Mucosa of stomach (tissue), 1 donor: ENCODE data around the gene TSEN15.

ENCODE experiments used
- H3K27me3 ChIP-seq: one replicate; pipeline ENCODE4 v1.7.0; 2013; ENCODE audit warnings: mild to moderate bottlenecking, low read length; ENCODE audit not compliant: control insufficient read depth, insufficient read depth
- H3K36me3 ChIP-seq: one replicate; pipeline ENCODE4 v1.7.0; 2013; ENCODE audit warnings: low read length; ENCODE audit not compliant: control insufficient read depth, insufficient read depth
- H3K4me1 ChIP-seq: one replicate; pipeline ENCODE4 v1.7.0; 2013; ENCODE audit warnings: mild to moderate bottlenecking, low read length; ENCODE audit not compliant: control insufficient read depth, insufficient read depth
- H3K4me3 ChIP-seq: one replicate; pipeline ENCODE4 v1.7.0; 2013; ENCODE audit warnings: low read length
- H3K9ac ChIP-seq: one replicate; pipeline ENCODE4 v1.7.0; 2013; ENCODE audit warnings: mild to moderate bottlenecking, low read length, moderate library complexity
- H3K9me3 ChIP-seq: one replicate; pipeline ENCODE4 v1.7.0; 2013; ENCODE audit warnings: mild to moderate bottlenecking, low read length, moderate library complexity; ENCODE audit not compliant: control insufficient read depth
- donor health status: Pancreatic carcinoma.

Gene TSEN15

DNA sequence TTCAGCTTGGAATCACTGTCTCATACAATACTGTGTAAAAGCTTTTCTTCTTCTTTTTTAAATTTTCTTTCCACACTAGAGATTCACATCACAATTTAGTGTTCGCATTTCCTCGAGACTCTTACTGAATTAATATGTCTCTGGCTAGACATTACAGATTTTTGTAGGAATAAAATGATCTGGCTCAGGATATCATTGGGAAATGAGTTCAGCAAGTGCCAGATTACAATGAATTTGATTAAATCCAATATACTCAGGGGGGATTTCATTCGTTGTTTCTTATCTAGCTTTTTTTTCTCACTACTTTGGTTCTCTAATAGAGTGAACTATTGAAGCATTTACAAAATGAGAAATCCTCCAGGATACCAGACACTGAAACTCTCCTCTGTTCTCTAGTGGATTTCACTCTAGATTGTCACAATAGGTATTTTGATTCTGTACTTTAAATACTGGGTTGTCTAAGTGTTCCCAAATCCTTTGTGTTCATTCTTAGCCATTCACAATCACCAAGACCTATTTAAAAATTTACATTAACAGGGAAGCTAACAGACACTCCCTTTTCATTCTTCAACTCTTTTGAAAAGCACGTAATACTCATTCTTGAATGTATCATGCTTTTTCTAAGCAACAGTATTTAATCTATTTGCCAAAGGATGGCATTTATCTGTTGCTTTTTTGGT, 2.8 kb upstream of the TSEN15 start:
- Histone ChIP-seq H3K36me3 (no peaks in the 10 kb centered on the region), H3K4me3 (no peak overlapping the region), H3K27me3 (no peaks in the 10 kb centered on the region), H3K9me3 (no peaks in the 10 kb centered on the region), H3K4me1 (peaks cover 12% of the 10 kb centered on the region), H3K9ac (no peak overlapping the region)

DNA sequence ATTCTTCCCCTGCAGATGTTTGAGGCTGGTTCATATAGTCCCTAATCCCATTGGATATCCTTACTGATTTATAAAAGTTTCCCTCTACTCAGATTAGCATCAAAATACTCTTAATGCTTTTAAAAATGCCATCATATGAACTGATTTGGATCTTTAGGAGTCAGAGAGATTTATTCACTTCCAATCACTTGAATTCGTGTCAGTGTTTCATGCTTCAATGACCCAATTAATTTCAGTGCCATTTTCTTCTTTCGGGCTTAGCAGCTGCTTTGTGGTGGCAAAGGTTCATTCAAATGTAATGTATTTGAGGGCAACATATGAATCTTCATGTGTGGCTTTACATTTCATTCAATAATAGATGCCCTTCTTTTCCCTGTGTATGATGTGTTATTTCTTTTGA, 2.2 kb upstream of the TSEN15 start:
- Histone ChIP-seq H3K27me3 (no peaks in the 10 kb centered on the region), H3K36me3 (no peaks in the 10 kb centered on the region), H3K9ac (no peak overlapping the region), H3K4me1 (peaks cover 12% of the 10 kb centered on the region), H3K9me3 (no peaks in the 10 kb centered on the region), H3K4me3 (no peak overlapping the region)

DNA sequence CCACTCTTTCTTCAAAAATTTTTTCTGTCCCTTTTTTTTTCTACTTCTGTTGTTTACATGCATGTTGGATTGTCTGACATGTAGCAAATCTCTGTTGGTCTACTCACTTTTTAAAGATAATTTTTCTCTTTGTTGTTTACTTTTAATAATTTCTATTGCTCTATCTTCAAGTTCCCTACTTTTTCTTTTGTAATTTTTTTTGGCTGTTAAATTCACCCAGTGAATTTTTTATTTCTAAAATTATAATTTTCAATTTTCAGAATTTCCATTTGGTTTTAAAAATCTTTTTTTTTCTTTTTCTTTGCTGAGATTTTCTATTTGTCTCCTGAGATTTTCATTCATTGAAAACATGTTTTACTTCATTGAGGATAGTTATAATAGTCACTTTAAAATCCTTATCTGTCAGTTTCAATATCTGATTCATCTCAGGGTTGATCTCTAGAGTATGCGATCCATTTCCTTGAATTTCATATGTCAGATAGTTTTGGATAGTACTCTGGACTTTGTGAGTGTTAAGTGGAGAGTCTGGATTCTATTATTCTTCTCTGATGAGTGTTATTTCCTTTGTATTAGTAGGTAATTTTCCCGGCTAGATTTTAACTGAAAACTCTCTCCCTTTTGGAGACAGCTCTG, 1.6 kb upstream of the TSEN15 start:
- no peaks in the 10 kb centered on the region for H3K27me3 ChIP-seq
- H3K9me3 ChIP-seq = no peaks in the 10 kb centered on the region
- H3K9ac ChIP-seq = no peak overlapping the region
- no peak overlapping the region for H3K4me3 ChIP-seq
- no peaks in the 10 kb centered on the region for H3K36me3 ChIP-seq
- H3K4me1 ChIP-seq = peaks cover 12% of the 10 kb centered on the region

DNA sequence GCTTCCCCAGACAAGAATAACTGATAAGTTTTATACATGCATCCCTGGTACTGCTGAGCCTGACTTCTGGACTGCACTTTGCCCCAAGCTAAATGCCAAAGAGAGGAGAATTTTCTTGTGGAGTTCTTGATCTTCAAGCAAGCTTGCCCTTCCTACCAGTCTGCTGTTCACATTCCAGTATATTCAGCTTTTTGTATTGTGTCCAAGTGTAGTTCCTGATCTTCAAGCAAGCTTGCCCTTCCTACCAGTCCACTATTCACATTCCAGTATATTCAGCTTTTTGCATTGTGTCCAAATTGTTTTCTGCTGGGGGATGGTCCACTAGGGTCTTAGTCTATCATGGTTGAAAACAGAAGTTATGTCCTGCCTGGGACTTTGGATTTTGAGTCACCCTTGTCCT, 894 bp upstream of the TSEN15 start:
- no peaks in the 10 kb centered on the region for H3K36me3 ChIP-seq
- H3K9ac ChIP-seq = peak overlapping the region; percentile 86
- peaks cover 12% of the 10 kb centered on the region for H3K4me1 ChIP-seq
- H3K9me3 ChIP-seq = no peaks in the 10 kb centered on the region
- peak overlapping the region; percentile 91 for H3K4me3 ChIP-seq
- no peaks in the 10 kb centered on the region for H3K27me3 ChIP-seq

DNA sequence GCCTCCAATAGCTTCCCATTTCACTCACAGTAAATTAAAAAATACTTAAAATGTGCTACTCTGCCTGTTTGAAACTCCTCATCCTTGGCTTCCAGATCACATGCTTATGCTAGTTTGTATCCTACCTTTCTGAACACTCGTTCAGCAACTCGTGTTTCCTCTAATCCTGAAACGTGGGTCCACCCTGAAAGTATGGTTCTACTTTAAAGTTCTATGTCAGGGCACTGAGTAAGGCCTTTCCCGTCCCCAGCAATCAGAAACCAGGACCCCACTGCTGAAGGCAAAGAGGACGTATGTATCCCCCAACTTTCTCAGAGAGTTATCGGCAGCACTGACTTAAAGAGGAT, 419 bp upstream of the TSEN15 start:
- Histone ChIP-seq H3K36me3 (no peaks in the 10 kb centered on the region), H3K9me3 (no peaks in the 10 kb centered on the region)

DNA sequence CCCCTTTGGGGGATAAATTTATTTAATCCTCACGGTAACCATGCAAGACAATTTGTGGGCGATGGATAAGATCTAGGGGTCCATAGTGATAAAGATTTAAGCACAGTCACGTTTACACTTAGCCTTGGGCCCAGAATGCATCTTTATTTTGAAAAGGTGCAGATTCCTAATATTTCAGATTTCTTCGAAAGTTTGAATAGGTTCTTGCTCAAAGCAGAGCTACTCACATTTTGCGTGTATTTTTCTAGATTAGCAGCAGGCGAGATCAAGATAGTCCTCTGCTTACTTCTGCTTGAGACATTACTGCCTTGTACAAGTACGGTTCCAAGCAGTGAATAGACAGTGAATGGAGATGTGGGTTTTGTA, 647 bp downstream of the TSEN15 start:
- H3K36me3 ChIP-seq = no peaks in the 10 kb centered on the region
- H3K4me3 ChIP-seq = peak overlapping the region; percentile 91
- peaks cover 12% of the 10 kb centered on the region for H3K4me1 ChIP-seq
- H3K9me3 ChIP-seq = no peaks in the 10 kb centered on the region
- no peaks in the 10 kb centered on the region for H3K27me3 ChIP-seq
- peak overlapping the region; percentile 86 for H3K9ac ChIP-seq

More for the DNA sequence above, 419 bp upstream of the TSEN15 start:
- Histone ChIP-seq H3K27me3 (no peaks in the 10 kb centered on the region), H3K9ac (peak overlapping the region; percentile 86), H3K4me3 (peak overlapping the region; percentile 91), H3K4me1 (peaks cover 12% of the 10 kb centered on the region)

DNA sequence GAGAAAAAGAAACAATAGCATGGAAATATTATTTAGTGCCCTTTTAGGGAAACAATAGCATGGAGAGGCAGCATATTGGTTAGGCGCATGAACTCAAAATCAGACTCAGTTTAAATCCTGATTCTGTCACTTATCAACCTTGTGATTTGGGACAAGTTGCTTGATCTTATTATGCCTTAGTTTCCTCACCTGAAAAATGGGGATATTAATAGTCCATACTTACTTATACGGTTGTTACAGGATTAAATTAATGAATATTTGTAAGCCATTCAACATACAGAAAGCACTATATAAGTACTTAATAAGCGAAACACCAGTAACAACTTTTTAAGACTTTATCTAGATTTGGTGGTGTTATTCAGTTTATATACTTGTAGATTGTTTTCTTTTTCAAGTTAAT, 1.2 kb downstream of the TSEN15 start:
- Histone ChIP-seq H3K4me3 (no peak overlapping the region), H3K27me3 (no peaks in the 10 kb centered on the region), H3K9ac (no peak overlapping the region), H3K4me1 (peaks cover 12% of the 10 kb centered on the region), H3K36me3 (no peaks in the 10 kb centered on the region), H3K9me3 (no peaks in the 10 kb centered on the region)

DNA sequence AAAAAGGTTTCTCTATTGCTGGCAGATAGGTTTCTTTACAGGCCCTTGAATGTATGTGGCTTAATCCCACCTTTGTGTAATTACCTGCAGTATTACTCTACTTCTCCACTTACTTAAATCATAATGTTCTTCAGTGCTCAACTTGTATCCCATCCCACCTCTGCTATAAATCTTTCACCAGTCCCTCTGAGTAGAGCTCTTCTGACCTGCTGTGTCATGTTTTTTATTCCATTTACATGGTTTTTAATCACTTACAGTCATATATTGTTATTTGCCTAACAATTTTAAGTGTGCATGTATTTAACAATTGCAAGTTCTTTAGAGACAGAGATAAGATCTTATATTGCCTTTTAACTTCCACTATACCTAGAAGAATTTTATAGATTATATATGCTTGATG, 2.4 kb downstream of the TSEN15 start:
- H3K4me3 ChIP-seq = no peak overlapping the region
- H3K9ac ChIP-seq = no peak overlapping the region
- no peaks in the 10 kb centered on the region for H3K27me3 ChIP-seq
- no peaks in the 10 kb centered on the region for H3K9me3 ChIP-seq
- peaks cover 12% of the 10 kb centered on the region for H3K4me1 ChIP-seq
- H3K36me3 ChIP-seq = no peaks in the 10 kb centered on the region

DNA sequence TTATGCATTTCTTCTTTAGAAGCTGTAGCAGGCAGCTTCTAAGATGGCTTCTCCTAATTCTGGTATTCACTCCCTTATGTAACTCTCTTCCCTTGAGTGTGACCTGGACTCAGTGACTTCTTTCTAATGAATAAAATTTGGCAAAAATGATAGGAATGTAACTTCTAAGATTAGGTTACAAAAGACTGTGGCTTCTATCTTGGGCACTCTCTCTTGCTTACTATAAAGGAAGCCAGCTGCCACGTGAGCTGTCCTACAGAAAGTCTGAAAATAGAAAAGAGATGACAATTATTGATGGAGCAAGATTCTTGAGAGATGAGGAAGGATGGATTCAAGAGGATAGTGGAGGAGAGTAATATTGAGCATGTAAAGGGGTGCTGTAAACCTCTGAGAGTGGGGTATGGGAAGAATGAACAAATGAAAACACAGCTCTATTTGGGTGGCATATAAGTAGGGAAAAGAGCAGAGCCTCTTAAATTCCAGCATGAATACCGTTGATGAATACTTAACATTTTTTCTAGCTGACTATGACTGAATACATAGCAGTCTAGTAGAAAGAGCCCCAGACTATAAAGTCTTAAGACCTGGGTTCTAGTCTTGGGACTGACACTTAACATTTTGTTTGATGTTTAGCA, 5.5 kb downstream of the TSEN15 start:
- Histone ChIP-seq H3K36me3 (no peaks in the 10 kb centered on the region), H3K9me3 (no peaks in the 10 kb centered on the region), H3K9ac (no peak overlapping the region), H3K4me1 (peaks cover 5% of the 10 kb centered on the region), H3K4me3 (no peak overlapping the region), H3K27me3 (no peaks in the 10 kb centered on the region)

DNA sequence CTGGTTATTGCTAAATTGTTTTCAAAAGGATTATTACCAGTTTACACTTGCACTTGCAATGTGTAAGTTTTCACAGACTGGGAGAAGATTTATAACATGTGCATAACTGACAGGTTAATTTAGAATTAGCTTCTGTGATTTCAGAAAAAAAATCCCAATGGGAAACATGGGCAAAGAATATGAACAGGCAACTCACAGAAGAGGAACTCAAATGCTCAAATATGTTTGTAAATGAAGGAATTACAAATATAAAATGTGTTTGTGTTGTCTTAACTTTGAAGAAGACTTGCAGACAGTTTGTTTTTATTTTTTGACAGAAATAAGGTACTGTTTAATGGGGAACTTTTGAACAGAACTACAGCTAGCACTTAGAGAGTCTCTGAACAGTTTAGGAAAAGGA, 8.4 kb downstream of the TSEN15 start:
- Histone ChIP-seq H3K9me3 (no peaks in the 10 kb centered on the region), H3K9ac (no peak overlapping the region), H3K4me1 (no peaks in the 10 kb centered on the region), H3K4me3 (no peak overlapping the region), H3K27me3 (no peaks in the 10 kb centered on the region), H3K36me3 (no peaks in the 10 kb centered on the region)

DNA sequence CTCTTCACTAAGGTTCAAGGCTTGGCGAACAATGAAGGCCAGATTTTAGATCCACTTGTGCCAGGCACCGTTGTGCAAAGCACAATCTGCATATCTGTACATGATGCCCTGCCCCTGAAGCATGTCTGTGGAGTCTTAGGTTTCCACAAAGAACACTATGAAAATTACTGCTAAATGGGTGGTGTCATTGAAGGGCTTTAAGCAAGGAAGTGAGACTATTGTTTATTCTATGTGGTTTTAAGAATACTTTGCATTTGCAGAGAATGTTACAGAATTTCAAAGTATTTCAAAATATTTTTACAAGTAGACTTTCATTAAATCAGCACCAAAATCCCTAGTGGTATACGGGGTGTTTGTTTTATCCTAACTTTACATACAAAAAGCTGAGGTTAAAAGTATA, 8.8 kb downstream of the TSEN15 start:
- no peaks in the 10 kb centered on the region for H3K36me3 ChIP-seq
- no peaks in the 10 kb centered on the region for H3K27me3 ChIP-seq
- H3K4me1 ChIP-seq = no peaks in the 10 kb centered on the region
- no peak overlapping the region for H3K9ac ChIP-seq
- H3K4me3 ChIP-seq = no peak overlapping the region
- H3K9me3 ChIP-seq = no peaks in the 10 kb centered on the region

DNA sequence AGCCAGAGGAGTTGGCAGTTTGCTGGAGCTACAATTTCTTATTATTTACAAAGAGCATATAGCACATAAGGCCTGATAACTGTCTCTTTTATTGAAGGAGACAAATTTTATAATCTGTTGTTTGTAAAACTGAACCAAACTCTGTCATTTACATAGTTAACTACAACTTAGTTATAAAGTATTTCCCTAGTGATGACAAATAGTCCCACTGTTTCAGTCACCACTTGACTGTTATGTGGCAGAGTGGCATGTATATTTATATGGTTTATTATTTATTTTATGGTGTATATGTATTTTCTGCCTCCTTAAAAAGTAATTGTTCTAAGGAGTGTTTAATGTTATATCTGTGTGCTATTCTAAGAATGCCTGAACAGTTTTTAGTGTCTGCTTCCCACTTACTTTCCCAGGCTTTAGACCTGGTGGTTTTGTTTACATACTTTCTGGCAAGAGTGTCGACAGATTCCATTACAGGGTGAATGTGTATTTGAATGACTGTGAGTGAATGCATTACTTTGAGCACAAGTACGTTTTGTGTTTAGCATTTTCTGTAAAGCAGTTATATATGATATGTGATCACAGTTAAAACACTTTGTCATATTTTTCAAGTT, 10.0 kb downstream of the TSEN15 start:
- Histone ChIP-seq H3K9ac (no peak overlapping the region), H3K27me3 (no peaks in the 10 kb centered on the region), H3K36me3 (no peaks in the 10 kb centered on the region), H3K9me3 (no peaks in the 10 kb centered on the region), H3K4me1 (no peaks in the 10 kb centered on the region), H3K4me3 (no peak overlapping the region)
